ENCODE results near the gene NPHP4.

The NPHP4 gene

DNA sequence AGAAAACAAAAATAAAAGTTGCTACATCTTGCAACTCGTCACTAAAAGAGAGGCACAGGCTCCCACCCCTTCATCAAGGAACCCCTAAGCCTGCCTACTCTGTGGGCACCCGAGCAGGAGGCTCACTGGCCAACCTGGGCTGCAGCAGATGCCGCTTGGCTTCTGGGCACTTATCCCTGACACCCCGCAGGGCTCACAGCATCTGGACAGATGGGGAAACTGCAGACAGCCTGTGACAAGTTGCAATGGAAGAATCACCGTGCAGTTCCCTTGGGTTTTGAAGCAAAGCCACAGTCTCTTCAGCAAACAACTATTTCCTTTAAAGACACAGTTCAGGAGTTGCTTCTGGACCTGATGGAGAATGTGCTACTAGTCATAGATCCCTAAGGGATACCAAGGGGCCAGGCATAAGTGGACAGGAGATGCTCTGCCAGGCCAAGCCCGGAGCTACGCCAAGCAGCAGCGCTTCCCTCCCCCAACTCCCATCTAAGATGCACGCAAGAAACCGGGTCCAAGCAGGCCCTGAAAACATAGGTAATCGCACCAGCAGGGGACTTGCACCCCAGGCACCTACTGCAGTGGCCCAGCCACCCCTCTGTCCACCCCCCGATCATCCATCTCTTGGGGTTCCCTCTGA, 170.6 kb downstream of the NPHP4 start:
- no peak for DNase-seq

- no peak for DNase-seq
Measured at GRCh38 chr1:5820026-5820421, 172.2 kb downstream of the NPHP4 start.

- no peak for DNase-seq
Measured at GRCh38 chr1:5819391-5820025, 172.7 kb downstream of the NPHP4 start.

DNA sequence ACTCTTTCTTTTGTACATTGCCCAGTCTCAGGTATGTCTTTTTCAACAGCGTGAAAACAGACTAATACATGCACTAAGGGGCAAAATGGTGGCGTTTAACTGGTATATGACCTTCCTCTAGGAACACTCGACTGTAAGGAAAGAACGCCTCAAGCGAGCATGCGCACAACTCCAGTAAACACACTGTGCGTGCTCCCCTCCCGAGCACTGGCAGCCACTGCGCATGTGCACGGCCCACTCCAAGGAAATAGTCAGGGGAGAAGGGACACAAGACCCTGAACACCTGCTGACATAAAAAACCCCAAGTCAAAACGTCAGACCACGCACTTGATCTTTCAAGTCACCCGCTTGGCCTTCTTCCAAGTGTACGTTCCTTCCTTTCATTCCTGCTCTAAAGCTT, 173.5 kb downstream of the NPHP4 start:
- DNase-seq, result no peak

DNA sequence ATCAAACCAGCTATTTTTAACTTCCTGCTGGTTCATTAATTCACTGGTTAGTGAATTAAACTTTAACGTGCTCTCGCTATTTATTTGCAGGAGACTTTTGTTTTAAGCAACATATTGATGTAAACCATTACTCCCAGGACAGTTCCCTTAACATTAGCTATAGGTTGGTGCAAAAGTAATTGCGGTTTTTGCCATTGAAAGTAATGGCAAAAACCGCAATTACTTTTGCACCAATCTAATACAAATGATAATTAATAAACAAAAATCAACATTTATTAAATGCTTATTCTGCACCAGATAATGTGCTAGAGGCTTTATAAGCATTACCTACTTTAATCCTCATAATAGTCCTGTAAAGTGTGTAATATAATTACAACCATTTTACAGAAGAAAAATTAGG, 176.5 kb downstream of the NPHP4 start:
- DNase-seq, result no peak

GRCh38 chr1:5815211-5815610, 177.0 kb downstream of the NPHP4 start:
- no peak for DNase-seq

- DNase-seq, result no peak
Measured at GRCh38 chr1:5814046-5814619, 178.1 kb downstream of the NPHP4 start.

GRCh38 chr1:5813480-5813879, 178.7 kb downstream of the NPHP4 start:
- DNase-seq, result no peak

Measured in NCI-H1417 treated with DMSO at 0.1 percent for 48 hours (cell line).